CD4-positive, alpha-beta T cell (primary cell): Measurements from ENCODE around the gene TMCO2. TPM values are rescaled to one million over a fixed set of nuclear protein-coding genes. Genes with fewer than 3 reads are reported as not detected.

Experiments
- ATAC-seq: fragments of 200-7000 bp; cut with Tn5 transposase; one replicate; pipeline ENCODE4 v1.10.0; 2022; ENCODE audit warnings: mild to moderate bottlenecking; ENCODE audit not compliant: poor library complexity
- CTCF ChIA-PET: fragments of 350-600 bp; sonication (Branson Sonifier 250); formaldehyde crosslinking; loops from one replicate; lab custom pipeline; 2021; ENCODE audit warnings: antibody characterized with exemption, inconsistent platforms; lab: Charles Lee
- POLR2A ChIA-PET: fragments of 350-600 bp; sonication (Branson Sonifier 250); formaldehyde crosslinking; loops from one replicate; lab custom pipeline; 2021; ENCODE audit warnings: antibody characterized with exemption, inconsistent platforms; lab: Charles Lee
- DNase-seq, 14 experiments: peaks; one replicate each; pipeline ENCODE4 v3.0.0-alpha.2; 2013 to 2020; ENCODE audit warnings: mixed read lengths in 2 of 14
- H3K27ac ChIP-seq, 2 donors: one replicate each; pipeline versions ENCODE4 v1.5.1 to v1.7.0; 2013; ENCODE audit warnings: low read length in 2 of 2, low read depth in 1 of 2, mild to moderate bottlenecking in 1 of 2
- H3K27me3 ChIP-seq, 2 experiments: 1 replicate in 1 of 2; 2 replicates in 1 of 2; pipeline versions ENCODE4 v1.6.1 to v1.7.0; 2013; ENCODE audit warnings: low read length in 2 of 2, control low read depth in 1 of 2, mild to moderate bottlenecking in 1 of 2, moderate library complexity in 1 of 2; ENCODE audit not compliant: insufficient read depth in 2 of 2, control insufficient read depth in 1 of 2
- H3K36me3 ChIP-seq: one replicate; pipeline ENCODE4 v1.6.1; 2013; ENCODE audit warnings: low read length, control low read depth; ENCODE audit not compliant: insufficient read depth
- H3K4me1 ChIP-seq: one replicate; pipeline ENCODE4 v1.6.1; 2013; ENCODE audit warnings: low read length, control low read depth; ENCODE audit not compliant: insufficient read depth
- H3K4me3 ChIP-seq: one replicate; pipeline ENCODE4 v1.5.1; 2013; ENCODE audit warnings: mild to moderate bottlenecking, low read length, moderate library complexity
- H3K9me3 ChIP-seq, 2 experiments: 1 replicate in 1 of 2; 2 replicates in 1 of 2; pipeline versions ENCODE4 v1.6.1 to v1.7.0; 2013; ENCODE audit warnings: low read length in 2 of 2, mild to moderate bottlenecking in 2 of 2, control low read depth in 1 of 2, moderate library complexity in 1 of 2; ENCODE audit not compliant: control insufficient read depth in 1 of 2, insufficient read depth in 1 of 2
- H3K27ac Mint-ChIP-seq: one replicate; pipeline ENCODE4 v1.8.0; 2020; ENCODE audit warnings: mixed read lengths
- H3K27me3 Mint-ChIP-seq: one replicate; pipeline ENCODE4 v1.8.0; 2021; ENCODE audit warnings: mixed read lengths
- H3K36me3 Mint-ChIP-seq: one replicate; pipeline ENCODE4 v1.8.0; 2021; ENCODE audit warnings: low read depth, mixed read lengths
- H3K4me1 Mint-ChIP-seq: one replicate; pipeline ENCODE4 v1.8.0; 2021; ENCODE audit warnings: low read depth, mixed read lengths
- H3K4me3 Mint-ChIP-seq: one replicate; pipeline ENCODE4 v1.8.0; 2020; ENCODE audit warnings: mild to moderate bottlenecking, mixed read lengths
- H3K9me3 Mint-ChIP-seq: one replicate; pipeline ENCODE4 v1.8.0; 2020; ENCODE audit warnings: mixed read lengths
- CTCF ChIP-seq: fragments of 200-600 bp; IDR thresholded peaks from one replicate; pipeline ENCODE4 v1.8.0; 2022; ENCODE audit warnings: antibody characterized with exemption, mild to moderate bottlenecking
- intact Hi-C, 2 experiments: fragments of 100-400 bp; cut with DNase I in 1 of 2; cut with micrococcal nuclease in 1 of 2; formaldehyde crosslinking; loops; one replicate each; pipeline versions ENCODE4 v1.15.1 to v1.9.0; 2023 to 2025; cut with DNase I, micrococcal nuclease
- total RNA-seq, 174 experiments: library from RNA in 2 of 174; stranded (reverse) in 2 of 174; gene quantifications; one replicate each; pipeline ENCODE4 v1.2.3 and lab custom pipeline; 2021 to 2026

Gene TMCO2
- total RNA-seq, 2 experiments from 2014 or later, result not detected

GRCh38 chr1:40221977-40222772, 25.6 kb upstream of the TMCO2 start:
- Histone ChIP-seq H3K27me3 (no peaks in the 10 kb centered on the region), H3K36me3 (peaks cover 17% of the 10 kb centered on the region), H3K27ac (no peak overlapping the region), H3K9me3 (no peaks in the 10 kb centered on the region), H3K4me3 (no peak overlapping the region), H3K4me1 (no peaks in the 10 kb centered on the region)
- DNase-seq (no peak), ATAC-seq (no peak)
- CTCF ChIA-PET, result interaction anchor here (1.0 kb wide), 1 partner anchor 93 kb away, joined by 3 read pairs; no protein-coding TSS in a partner anchor
- Mint-ChIP-seq H3K36me3 (peaks cover 46% of the 10 kb centered on the region), H3K27me3 (no peaks in the 10 kb centered on the region), H3K4me3 (no peak overlapping the region), H3K9me3 (no peaks in the 10 kb centered on the region), H3K27ac (no peak overlapping the region), H3K4me1 (no peaks in the 10 kb centered on the region)
- intact Hi-C loops, result no loop called here
- POLR2A ChIA-PET, result no interaction called here
- no peak for TF ChIP-seq CTCF

- Mint-ChIP-seq H3K27me3 (no peaks in the 10 kb centered on the region), H3K27ac (no peak overlapping the region), H3K4me3 (no peak overlapping the region), H3K9me3 (no peaks in the 10 kb centered on the region), H3K4me1 (no peaks in the 10 kb centered on the region), H3K36me3 (peaks cover 49% of the 10 kb centered on the region)
- intact Hi-C loops, result no loop called here
- no peak for ATAC-seq
- Histone ChIP-seq H3K4me3 (no peak overlapping the region), H3K27me3 (no peaks in the 10 kb centered on the region), H3K4me1 (no peaks in the 10 kb centered on the region), H3K36me3 (peaks cover 23% of the 10 kb centered on the region), H3K9me3 (no peaks in the 10 kb centered on the region), H3K27ac (no peak overlapping the region)
- TF ChIP-seq CTCF, result no peak
- ChIA-PET CTCF (interaction anchor here (0.9 kb wide), 1 partner anchor 22 kb away, joined by 3 read pairs; no protein-coding TSS in a partner anchor), POLR2A (no interaction called here)
- no peak for DNase-seq
Measured at GRCh38 chr1:40224040-40224439, 23.7 kb upstream of the TMCO2 start.

- Mint-ChIP-seq H3K36me3 (peaks cover 55% of the 10 kb centered on the region), H3K4me1 (peaks cover 8% of the 10 kb centered on the region), H3K27ac (no peak overlapping the region), H3K9me3 (no peaks in the 10 kb centered on the region), H3K4me3 (no peak overlapping the region), H3K27me3 (no peaks in the 10 kb centered on the region)
- intact Hi-C loops, result no loop called here
- TF ChIP-seq CTCF, result no peak
- no peaks in the 10 kb centered on the region for H3K9me3 ChIP-seq
- peaks cover 28% of the 10 kb centered on the region for H3K36me3 ChIP-seq
- H3K27me3 ChIP-seq, result no peaks in the 10 kb centered on the region
- H3K4me1 ChIP-seq, result no peaks in the 10 kb centered on the region
- no peak for ATAC-seq
- DNase-seq, result no peak
- no peak overlapping the region for H3K27ac ChIP-seq
- ChIA-PET CTCF (interaction anchor here (0.6 to 1.4 kb wide), 2 partner anchors 13 to 112 kb away, joined by 3 to 4 read pairs; no protein-coding TSS in a partner anchor), POLR2A (no interaction called here)
- H3K4me3 ChIP-seq, result no peak overlapping the region
Measured at GRCh38 chr1:40226192-40226591, 21.5 kb upstream of the TMCO2 start.
